CD14-positive monocyte (primary cell): ENCODE results near the gene IL4R. TPM values are rescaled to one million over a fixed set of nuclear protein-coding genes. Genes with fewer than 3 reads are reported as not detected.

Experiments used
- DNase-seq, 3 donors: peaks; one replicate each; pipeline ENCODE4 v3.0.0-alpha.2; 2011 to 2022
- H2AFZ ChIP-seq: 2 replicates; pipeline ENCODE4 v1.6.0; 2012; ENCODE audit warnings: mild to moderate bottlenecking, low read depth, low read length, inconsistent platforms; ENCODE audit not compliant: insufficient read depth, poor library complexity, severe bottlenecking
- H3K27ac ChIP-seq, 2 donors: 1 replicate in 1 of 2; 2 replicates in 1 of 2; pipeline ENCODE4 v1.5.1; 2012 to 2013; ENCODE audit warnings: low read length in 2 of 2, control low read depth in 1 of 2, inconsistent platforms in 1 of 2, low read depth in 1 of 2, mild to moderate bottlenecking in 1 of 2
- H3K27me3 ChIP-seq, 2 donors: one replicate each; pipeline versions ENCODE4 v1.6.0 to v1.6.1; 2011 to 2013; ENCODE audit warnings: low read length in 2 of 2; ENCODE audit not compliant: control insufficient read depth in 2 of 2, insufficient read depth in 2 of 2
- H3K36me3 ChIP-seq, 2 donors: replicated peaks in 1 of 2; 1 replicate in 1 of 2; 2 replicates in 1 of 2; pipeline versions ENCODE4 v1.5.1 to v1.6.1; 2012 to 2013; ENCODE audit warnings: low read length in 2 of 2, control low read depth in 1 of 2, inconsistent platforms in 1 of 2, mild to moderate bottlenecking in 1 of 2; ENCODE audit not compliant: insufficient read depth in 2 of 2, control insufficient read depth in 1 of 2
- H3K4me1 ChIP-seq, 2 donors: 1 replicate in 1 of 2; 2 replicates in 1 of 2; pipeline versions ENCODE4 v1.5.1 to v1.6.1; 2012 to 2013; ENCODE audit warnings: low read length in 2 of 2, control low read depth in 1 of 2, inconsistent platforms in 1 of 2, mild to moderate bottlenecking in 1 of 2, moderate library complexity in 1 of 2; ENCODE audit not compliant: insufficient read depth in 2 of 2, control insufficient read depth in 1 of 2
- H3K4me2 ChIP-seq: replicated peaks from 2 replicates; pipeline ENCODE3; 2012; ENCODE audit warnings: low read length, moderate library complexity, mild to moderate bottlenecking; ENCODE audit not compliant: poor library complexity, severe bottlenecking; ENCODE audit errors: extremely low read depth
- H3K4me3 ChIP-seq, 3 experiments: fragments of 200-600 bp in 1 of 3; sonication (generic) in 1 of 3; replicated peaks in 1 of 3; 1 replicate in 2 of 3; 2 replicates in 1 of 3; pipeline ENCODE4 v1.5.1; 2011 to 2013; ENCODE audit warnings: low read length in 3 of 3, mild to moderate bottlenecking in 3 of 3, control low read depth in 2 of 3, low read depth in 2 of 3, inconsistent platforms in 1 of 3, moderate library complexity in 1 of 3
- H3K79me2 ChIP-seq: 2 replicates; pipeline ENCODE4 v1.6.0; 2012; ENCODE audit warnings: mild to moderate bottlenecking, control low read depth, inconsistent platforms, low read length, moderate library complexity; ENCODE audit not compliant: insufficient read depth
- H3K9ac ChIP-seq: 2 replicates; pipeline ENCODE4 v1.6.0; 2017; ENCODE audit warnings: low read length, mild to moderate bottlenecking; ENCODE audit not compliant: insufficient read depth, poor library complexity, severe bottlenecking
- H3K9me3 ChIP-seq, 2 donors: replicated peaks in 1 of 2; 1 replicate in 1 of 2; 2 replicates in 1 of 2; pipeline versions ENCODE4 v1.5.1 to v1.6.1; 2012 to 2013; ENCODE audit warnings: low read length in 2 of 2, control low read depth in 1 of 2; ENCODE audit not compliant: control insufficient read depth in 1 of 2, insufficient read depth in 1 of 2
- H4K20me1 ChIP-seq: 2 replicates; pipeline ENCODE4 v1.6.0; 2012; ENCODE audit warnings: mild to moderate bottlenecking, low read length, control low read depth, moderate library complexity; ENCODE audit not compliant: insufficient read depth
- H3K27ac Mint-ChIP-seq, 7 donors: one replicate each; pipeline ENCODE4 v1.8.0; 2020; ENCODE audit warnings: mild to moderate bottlenecking in 7 of 7, mixed read lengths in 7 of 7, moderate library complexity in 6 of 7, inconsistent platforms in 2 of 7
- H3K27me3 Mint-ChIP-seq, 3 donors: one replicate each; pipeline ENCODE4 v1.8.0; 2021 to 2022; ENCODE audit warnings: low read depth in 3 of 3, mild to moderate bottlenecking in 3 of 3, mixed read lengths in 3 of 3, moderate library complexity in 3 of 3, inconsistent platforms in 1 of 3
- H3K36me3 Mint-ChIP-seq, 2 donors: one replicate each; pipeline ENCODE4 v1.8.0; 2020; ENCODE audit warnings: mixed read lengths in 2 of 2, inconsistent platforms in 1 of 2, mild to moderate bottlenecking in 1 of 2
- H3K4me1 Mint-ChIP-seq: one replicate; pipeline ENCODE4 v1.8.0; 2020; ENCODE audit warnings: mild to moderate bottlenecking, mixed read lengths
- H3K4me3 Mint-ChIP-seq, 2 donors: one replicate each; pipeline ENCODE4 v1.8.0; 2020; ENCODE audit warnings: mild to moderate bottlenecking in 2 of 2, mixed read lengths in 2 of 2, moderate library complexity in 1 of 2
- H3K9me3 Mint-ChIP-seq, 7 donors: one replicate each; pipeline ENCODE4 v1.8.0; 2020 to 2022; ENCODE audit warnings: mixed read lengths in 7 of 7, mild to moderate bottlenecking in 6 of 7, moderate library complexity in 6 of 7, inconsistent platforms in 2 of 7
- WGBS: methylation state at CpG from one replicate; pipeline ENCODE4 v1.1.5; 2013; ENCODE audit warnings: missing lambda C conversion rate; ENCODE audit not compliant: insufficient coverage; 5-methylcytosine and 5-hydroxymethylcytosine counted together
- intact Hi-C, 2 donors: fragments of 100-400 bp; cut with micrococcal nuclease; formaldehyde crosslinking; loops; one replicate each; pipeline versions ENCODE4 v1.15.0 to v1.15.1; 2023
- polyA plus RNA-seq, 3 donors: library from polyadenylated mRNA; depleted of rRNA in 1 of 3; unstranded in 2 of 3; stranded (reverse) in 1 of 3; fragments of 300-500 nt in 2 of 3; fragments of >200 nt in 1 of 3; fragmentation: Illumina TruSeq in 2 of 3; gene quantifications; 1 replicate in 2 of 3; 2 replicates in 1 of 3; pipeline ENCODE4 v1.2.3, GENCODE V29; 2012 to 2021
- TF ChIP-seq, protein P1 (sequence below): fragments of 200-600 bp; IDR thresholded peaks from one replicate; pipeline ENCODE4 v1.8.0; 2022; ENCODE audit warnings: antibody characterized with exemption, mild to moderate bottlenecking

IL4R gene
- polyA plus RNA-seq, 3 donors, result 25.1 to 80.4 (median 35.6) TPM

DNA sequence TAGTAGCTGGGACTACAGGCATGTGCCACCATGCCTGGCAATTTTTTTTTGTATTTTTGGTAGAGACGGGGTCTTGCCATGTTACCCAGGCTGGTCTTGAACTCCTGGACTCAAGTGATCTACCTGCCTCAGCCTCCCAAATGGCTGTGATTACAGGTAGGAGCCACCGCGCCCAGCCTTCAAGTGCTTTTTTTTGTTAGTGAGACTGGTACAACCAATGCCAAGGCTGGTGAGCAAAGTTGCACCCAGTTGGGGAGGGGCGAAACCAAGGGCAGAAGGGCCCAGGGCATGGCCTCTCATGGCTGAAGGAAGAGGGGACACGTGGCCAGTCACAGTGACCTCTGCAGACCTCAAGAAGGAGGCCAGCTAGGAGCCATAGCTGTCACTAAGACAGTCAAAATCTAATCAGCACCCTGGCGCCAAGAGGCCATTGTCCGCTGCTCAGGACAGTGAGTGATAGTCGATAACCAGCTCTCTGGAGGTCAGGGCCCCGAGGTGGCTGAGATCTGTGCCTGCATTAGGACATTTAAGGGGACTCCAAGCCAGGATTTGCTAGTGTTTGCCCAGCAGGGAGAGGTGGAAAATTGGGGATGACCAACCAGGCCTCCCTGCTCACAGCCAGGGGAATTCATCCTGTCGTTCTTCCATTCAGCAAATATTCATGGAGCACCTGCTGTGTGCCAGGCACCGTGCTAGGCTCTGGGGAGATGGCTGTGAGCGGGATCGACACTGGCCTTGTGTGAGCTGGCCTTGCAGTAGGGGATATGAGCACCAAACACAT, 10.2 kb downstream of the IL4R start:
- peak overlapping the region in 6 of 7 donors; percentile 50 to 85 (median 76) for H3K27ac Mint-ChIP-seq
- H3K27me3 Mint-ChIP-seq, result peaks cover 0 to 3% (median 0%) of the 10 kb centered on the region in 3 donors
- no peak for DNase-seq
- Histone ChIP-seq H3K9me3 (no peaks in the 10 kb centered on the region), H3K9ac (no peak overlapping the region), H3K4me3 (no peak overlapping the region), H3K27ac (peak overlapping the region in 1 of 2 donors; percentile 93), H3K4me1 (peaks cover 59 to 94% of the 10 kb centered on the region in 2 donors), H3K27me3 (no peaks in the 10 kb centered on the region), H3K79me2 (peaks cover 99% of the 10 kb centered on the region), H4K20me1 (peaks cover 51% of the 10 kb centered on the region), H2AFZ (no peak overlapping the region), H3K4me2 (no peak overlapping the region), H3K36me3 (peaks cover 0 to 4% of the 10 kb centered on the region in 2 donors)
- peaks cover 27 to 41% of the 10 kb centered on the region in 2 donors for H3K36me3 Mint-ChIP-seq
- intact Hi-C loops, result loop anchor here in 1 of 2 donors (10.0 kb wide), 1 partner anchor 81 kb away; the partner anchor contains the start of gene IL21R
- H3K4me3 Mint-ChIP-seq, result no peak overlapping the region
- 95% methylated on average over 12 of the region's 13 CpGs for WGBS
- peaks cover 88% of the 10 kb centered on the region for H3K4me1 Mint-ChIP-seq
- H3K9me3 Mint-ChIP-seq, result peaks cover 0 to 3% (median 0%) of the 10 kb centered on the region in 7 donors
- TF ChIP-seq, protein P1, sequence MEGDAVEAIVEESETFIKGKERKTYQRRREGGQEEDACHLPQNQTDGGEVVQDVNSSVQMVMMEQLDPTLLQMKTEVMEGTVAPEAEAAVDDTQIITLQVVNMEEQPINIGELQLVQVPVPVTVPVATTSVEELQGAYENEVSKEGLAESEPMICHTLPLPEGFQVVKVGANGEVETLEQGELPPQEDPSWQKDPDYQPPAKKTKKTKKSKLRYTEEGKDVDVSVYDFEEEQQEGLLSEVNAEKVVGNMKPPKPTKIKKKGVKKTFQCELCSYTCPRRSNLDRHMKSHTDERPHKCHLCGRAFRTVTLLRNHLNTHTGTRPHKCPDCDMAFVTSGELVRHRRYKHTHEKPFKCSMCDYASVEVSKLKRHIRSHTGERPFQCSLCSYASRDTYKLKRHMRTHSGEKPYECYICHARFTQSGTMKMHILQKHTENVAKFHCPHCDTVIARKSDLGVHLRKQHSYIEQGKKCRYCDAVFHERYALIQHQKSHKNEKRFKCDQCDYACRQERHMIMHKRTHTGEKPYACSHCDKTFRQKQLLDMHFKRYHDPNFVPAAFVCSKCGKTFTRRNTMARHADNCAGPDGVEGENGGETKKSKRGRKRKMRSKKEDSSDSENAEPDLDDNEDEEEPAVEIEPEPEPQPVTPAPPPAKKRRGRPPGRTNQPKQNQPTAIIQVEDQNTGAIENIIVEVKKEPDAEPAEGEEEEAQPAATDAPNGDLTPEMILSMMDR, result no peak

DNA sequence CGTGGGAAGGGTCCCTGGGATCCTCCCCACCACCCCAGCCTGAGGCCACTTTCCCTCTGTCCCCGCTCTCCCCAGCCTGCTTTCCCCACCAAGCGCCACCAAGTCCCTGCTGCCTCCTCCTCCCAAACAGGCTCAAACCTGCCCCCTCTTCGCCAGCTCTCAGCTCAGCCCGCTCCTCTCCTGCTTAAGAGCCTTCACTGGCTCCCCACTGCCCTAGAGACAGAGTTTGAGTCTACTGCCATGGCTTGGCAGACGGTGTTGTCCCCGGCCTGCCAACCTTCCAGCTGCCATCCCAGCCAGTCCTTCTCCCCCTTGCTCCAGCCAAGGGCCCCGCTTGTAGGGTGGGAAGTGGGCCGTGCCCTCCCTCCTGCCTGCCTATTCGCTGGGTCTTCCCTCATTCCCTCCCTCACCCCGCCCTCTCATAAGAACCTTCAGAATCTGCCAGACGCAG, 11.1 kb downstream of the IL4R start:
- Mint-ChIP-seq H3K4me1 (peaks cover 87% of the 10 kb centered on the region), H3K27ac (peak overlapping the region; percentile 63 to 94 (median 82)), H3K4me3 (no peak overlapping the region), H3K27me3 (peaks cover 0 to 3% (median 0%) of the 10 kb centered on the region in 3 donors), H3K36me3 (peaks cover 32 to 41% of the 10 kb centered on the region in 2 donors), H3K9me3 (peaks cover 0 to 2% (median 0%) of the 10 kb centered on the region in 7 donors)
- 98% methylated on average over 4 of the region's 12 CpGs for WGBS
- TF ChIP-seq, protein P1, result no peak
- Histone ChIP-seq H3K9ac (no peak overlapping the region), H3K27me3 (no peaks in the 10 kb centered on the region), H3K36me3 (peaks cover 0 to 4% of the 10 kb centered on the region in 2 donors), H3K4me3 (no peak overlapping the region), H3K9me3 (no peaks in the 10 kb centered on the region), H2AFZ (no peak overlapping the region), H3K4me1 (peaks cover 50 to 92% of the 10 kb centered on the region in 2 donors), H3K79me2 (peaks cover 99% of the 10 kb centered on the region), H4K20me1 (peaks cover 45% of the 10 kb centered on the region), H3K27ac (peak overlapping the region in 1 of 2 donors; percentile 93), H3K4me2 (no peak overlapping the region)
- no peak for DNase-seq
- intact Hi-C loops, result loop anchor here in 1 of 2 donors (10.0 kb wide), 1 partner anchor 80 kb away; the partner anchor contains the start of gene IL21R
